Ectodermal cell (in vitro differentiated cells): ENCODE data around the gene TNFRSF4.

Experiments
- H3K27ac ChIP-seq: 2 replicates; pipeline ENCODE4 v1.7.0; 2013; ENCODE audit warnings: mild to moderate bottlenecking, low read depth, low read length; ENCODE audit not compliant: insufficient read depth, poor library complexity, severe bottlenecking
- H3K27me3 ChIP-seq: 2 replicates; pipeline ENCODE4 v1.7.0; 2013; ENCODE audit warnings: mild to moderate bottlenecking, low read length; ENCODE audit not compliant: insufficient read depth, control insufficient read depth, poor library complexity, severe bottlenecking
- H3K36me3 ChIP-seq: one replicate; pipeline ENCODE4 v1.7.0; 2013; ENCODE audit warnings: low read length; ENCODE audit not compliant: control insufficient read depth, insufficient read depth
- H3K4me1 ChIP-seq: one replicate; pipeline ENCODE4 v1.7.0; 2013; ENCODE audit warnings: low read length; ENCODE audit not compliant: control insufficient read depth, insufficient read depth
- H3K4me3 ChIP-seq: 2 replicates; pipeline ENCODE4 v1.7.0; 2013; ENCODE audit warnings: low read depth, low read length, control low read depth; ENCODE audit not compliant: insufficient read depth
- H3K9me3 ChIP-seq: 2 replicates; pipeline ENCODE4 v1.7.0; 2013; ENCODE audit warnings: mild to moderate bottlenecking, low read length, moderate library complexity; ENCODE audit not compliant: control insufficient read depth
- WGBS, 2 experiments: methylation state at CpG; one replicate each; pipeline ENCODE4 v1.1.7; 2013; ENCODE audit warnings: missing lambda C conversion rate in 2 of 2; 5-methylcytosine and 5-hydroxymethylcytosine counted together

Gene TNFRSF4

DNA sequence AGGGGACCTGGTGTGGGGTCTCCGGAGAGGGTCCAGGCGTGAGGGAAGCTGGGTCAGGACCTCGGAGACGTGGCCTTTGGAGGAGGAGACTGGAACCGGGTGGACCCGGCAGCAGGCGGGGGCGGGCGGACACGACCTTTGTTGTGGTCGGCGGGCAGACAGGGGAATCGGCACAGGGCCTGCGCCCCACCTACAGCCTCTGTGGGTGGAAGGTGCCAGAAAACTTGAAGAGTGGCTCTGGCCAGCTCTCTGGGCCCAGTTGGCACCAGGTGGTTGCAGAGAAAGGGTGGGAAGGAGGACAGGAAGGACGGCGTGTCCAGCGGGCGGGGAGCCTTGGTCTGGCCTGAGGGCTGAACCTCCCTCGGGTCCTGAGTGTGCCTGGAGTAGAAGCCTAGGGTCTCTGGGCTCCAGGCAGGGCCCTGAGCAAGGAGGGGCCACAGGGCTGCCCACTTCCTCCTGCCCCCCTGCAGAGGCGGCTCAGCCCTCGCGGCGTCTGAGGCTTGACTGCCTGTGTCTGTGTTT, 48.0 kb downstream of the TNFRSF4 start:
- Histone ChIP-seq H3K4me3 (no peak overlapping the region), H3K27ac (no peak overlapping the region), H3K27me3 (peaks cover 3% of the 10 kb centered on the region), H3K9me3 (no peaks in the 10 kb centered on the region), H3K4me1 (peaks cover 24% of the 10 kb centered on the region), H3K36me3 (no peaks in the 10 kb centered on the region)
- WGBS, 2 experiments, result 84 to 85% methylated on average over 23 of the region's 23 CpGs

DNA sequence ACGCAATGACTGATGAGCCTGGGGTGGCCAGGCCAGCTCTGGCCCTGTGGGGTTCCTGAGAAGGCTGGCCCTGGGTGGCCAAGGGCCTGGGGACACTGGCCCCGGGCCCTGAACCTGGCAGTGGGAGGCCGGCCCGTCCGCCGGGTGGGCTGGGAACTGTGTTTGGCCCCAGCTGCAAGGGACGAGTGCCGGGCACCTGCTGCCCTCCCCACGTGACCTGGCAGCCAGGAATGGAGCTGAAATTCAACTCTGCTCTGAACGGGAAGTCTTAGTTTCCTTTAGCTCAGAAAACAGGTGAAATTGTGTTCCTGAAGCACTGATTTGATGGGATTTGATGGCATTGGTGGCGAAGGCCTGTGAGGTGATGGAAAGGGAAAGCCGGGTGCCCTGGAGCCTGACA, 48.5 kb downstream of the TNFRSF4 start:
- no peaks in the 10 kb centered on the region for H3K36me3 ChIP-seq
- no peak overlapping the region for H3K27ac ChIP-seq
- peaks cover 3% of the 10 kb centered on the region for H3K27me3 ChIP-seq
- peaks cover 21% of the 10 kb centered on the region for H3K4me1 ChIP-seq
- 84 to 86% methylated on average over 12 of the region's 12 CpGs for WGBS, 2 experiments
- H3K4me3 ChIP-seq, result no peak overlapping the region
- no peaks in the 10 kb centered on the region for H3K9me3 ChIP-seq

DNA sequence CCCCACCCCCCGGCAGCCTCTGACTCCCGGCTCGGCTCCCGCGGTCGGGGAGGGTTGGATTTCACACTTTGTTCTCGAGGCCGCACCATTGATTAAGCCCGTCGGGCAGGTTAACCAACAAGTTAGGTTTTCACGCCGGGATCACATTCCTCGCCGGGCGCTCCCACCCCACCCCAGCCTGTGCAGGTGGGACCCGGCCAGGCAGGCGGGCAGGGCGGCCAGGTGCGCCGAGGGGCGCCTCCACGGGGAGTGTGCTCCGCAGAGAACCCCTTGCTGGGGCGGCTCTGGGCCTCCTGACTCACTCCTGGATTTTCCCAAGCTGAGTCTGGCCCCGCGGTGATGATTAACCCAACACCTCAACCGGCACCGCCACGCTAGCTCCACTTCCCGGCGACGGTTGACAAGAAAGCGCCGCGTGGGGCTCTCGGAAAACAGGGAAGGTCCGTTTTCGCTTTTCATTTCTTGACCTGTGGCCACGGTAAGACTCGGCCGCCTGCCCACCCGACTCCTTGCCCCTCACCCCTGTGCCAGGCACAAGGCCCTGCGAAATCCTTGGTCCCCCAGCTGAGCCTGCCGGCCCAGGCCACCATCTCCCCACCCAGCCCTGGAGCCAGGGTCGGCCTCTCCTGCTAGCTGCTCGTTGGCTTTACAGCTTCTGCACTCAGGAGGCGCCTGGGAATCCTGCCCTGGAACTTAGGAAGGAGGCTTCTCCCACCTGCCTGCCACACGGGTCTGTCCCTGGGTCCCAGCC, 49.1 kb downstream of the TNFRSF4 start:
- 70 to 77% methylated on average over 48 of the region's 48 CpGs for WGBS, 2 experiments
- Histone ChIP-seq H3K27ac (no peak overlapping the region), H3K27me3 (peaks cover 3% of the 10 kb centered on the region), H3K36me3 (no peaks in the 10 kb centered on the region), H3K9me3 (no peaks in the 10 kb centered on the region), H3K4me3 (no peak overlapping the region), H3K4me1 (peaks cover 15% of the 10 kb centered on the region)

DNA sequence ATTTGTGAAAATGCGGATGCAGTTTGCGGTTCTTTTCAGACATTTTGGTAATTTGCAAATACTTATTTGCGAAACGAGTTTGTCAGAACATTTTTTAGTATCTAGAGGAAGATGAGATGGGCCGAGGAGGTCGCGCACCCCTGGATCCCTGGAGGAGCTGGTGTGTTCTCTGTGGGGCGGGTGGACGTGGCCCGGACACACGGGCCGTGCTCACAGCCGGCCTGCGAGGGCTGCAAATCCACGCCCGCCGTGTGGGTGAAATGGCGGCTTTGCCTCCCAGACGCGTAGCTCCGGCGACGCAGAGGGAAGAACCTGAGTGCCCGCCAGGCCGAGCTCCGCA, 49.6 kb downstream of the TNFRSF4 start:
- Histone ChIP-seq H3K4me3 (no peak overlapping the region), H3K4me1 (peaks cover 11% of the 10 kb centered on the region), H3K27me3 (peaks cover 3% of the 10 kb centered on the region), H3K9me3 (no peaks in the 10 kb centered on the region), H3K27ac (no peak overlapping the region), H3K36me3 (no peaks in the 10 kb centered on the region)
- WGBS, 2 experiments, result 81 to 87% methylated on average over 26 of the region's 26 CpGs

DNA sequence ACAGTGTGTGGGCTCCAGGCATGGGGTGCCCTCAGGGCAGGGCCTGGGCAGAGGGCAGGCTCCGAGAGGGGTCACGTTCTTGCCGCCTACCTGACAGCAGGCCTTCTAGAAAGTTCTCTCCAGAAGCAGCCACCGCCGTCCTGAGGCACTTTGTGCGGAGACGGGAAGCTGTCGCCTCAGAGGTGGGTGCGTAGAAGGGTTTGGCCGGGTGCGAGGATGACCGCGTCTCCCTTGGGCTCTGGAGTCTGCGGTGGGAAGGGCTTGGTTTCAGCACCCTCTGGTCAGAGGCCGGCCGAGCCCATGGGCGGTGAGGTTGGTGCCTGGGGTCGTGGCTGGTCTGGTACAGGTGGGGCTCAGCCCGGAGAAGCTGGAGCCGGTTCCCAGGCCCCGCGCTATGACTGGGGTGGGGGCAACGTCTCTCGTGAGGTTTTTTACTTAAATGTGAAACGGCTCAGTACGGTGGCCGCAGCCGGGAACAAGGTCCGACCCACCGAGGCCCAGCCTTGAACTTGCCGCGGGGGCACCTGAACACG, 50.3 kb downstream of the TNFRSF4 start:
- WGBS, 2 experiments, result 95 to 96% methylated on average over 33 of the region's 33 CpGs
- Histone ChIP-seq H3K9me3 (no peaks in the 10 kb centered on the region), H3K27ac (no peak overlapping the region), H3K4me3 (no peak overlapping the region), H3K27me3 (peaks cover 3% of the 10 kb centered on the region), H3K4me1 (peaks cover 12% of the 10 kb centered on the region), H3K36me3 (no peaks in the 10 kb centered on the region)

DNA sequence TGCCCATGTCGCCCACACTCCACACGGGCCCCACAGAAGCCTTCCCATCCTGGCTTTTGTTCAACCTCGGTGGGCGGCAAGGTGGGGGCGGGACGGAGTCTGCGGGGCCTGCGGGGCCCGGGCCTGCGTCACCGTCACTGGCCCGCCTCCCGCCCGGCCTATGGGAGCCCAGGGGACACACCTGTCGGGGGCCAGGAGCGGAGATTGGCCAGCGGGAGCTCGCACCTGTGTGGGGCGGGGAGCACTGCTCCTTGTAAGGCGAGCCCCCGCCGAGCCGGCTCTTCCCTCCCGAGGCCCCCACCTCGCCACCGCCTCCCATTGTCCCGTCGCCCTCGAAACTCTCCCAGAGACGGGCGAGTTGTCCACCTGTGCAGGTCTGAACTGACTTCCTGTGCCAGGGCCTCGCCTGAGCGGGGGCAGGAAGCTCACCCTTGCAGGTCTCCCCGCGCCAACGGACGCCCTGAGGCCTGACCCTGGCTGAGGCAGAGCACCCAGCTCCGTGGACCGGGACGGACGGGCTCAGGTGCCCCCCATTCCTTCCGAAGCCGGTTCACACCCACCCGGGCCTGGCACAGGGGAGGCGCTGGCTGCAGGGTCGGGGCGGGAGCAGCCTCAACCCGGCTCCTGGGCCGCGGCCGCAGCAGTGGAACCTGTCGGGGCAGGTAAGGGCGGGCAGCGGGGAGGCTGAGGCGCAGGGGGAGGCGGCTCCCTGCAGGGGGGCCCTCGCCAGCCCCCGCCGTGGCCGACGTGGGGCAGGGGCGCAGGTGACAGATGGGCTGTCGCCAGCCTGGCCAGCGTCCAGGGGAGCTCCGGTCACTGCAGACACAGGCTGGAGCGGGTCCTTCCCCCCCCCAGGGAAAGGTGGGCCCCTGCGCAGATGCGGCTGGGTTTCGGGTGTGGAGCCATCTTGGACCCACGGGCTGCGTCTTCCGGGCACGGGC, 51.1 kb downstream of the TNFRSF4 start:
- Histone ChIP-seq H3K9me3 (no peaks in the 10 kb centered on the region), H3K36me3 (no peaks in the 10 kb centered on the region), H3K4me1 (peaks cover 18% of the 10 kb centered on the region), H3K4me3 (no peak overlapping the region), H3K27ac (no peak overlapping the region), H3K27me3 (peaks cover 3% of the 10 kb centered on the region)
- 84 to 88% methylated on average over 73 of the region's 73 CpGs for WGBS, 2 experiments

DNA sequence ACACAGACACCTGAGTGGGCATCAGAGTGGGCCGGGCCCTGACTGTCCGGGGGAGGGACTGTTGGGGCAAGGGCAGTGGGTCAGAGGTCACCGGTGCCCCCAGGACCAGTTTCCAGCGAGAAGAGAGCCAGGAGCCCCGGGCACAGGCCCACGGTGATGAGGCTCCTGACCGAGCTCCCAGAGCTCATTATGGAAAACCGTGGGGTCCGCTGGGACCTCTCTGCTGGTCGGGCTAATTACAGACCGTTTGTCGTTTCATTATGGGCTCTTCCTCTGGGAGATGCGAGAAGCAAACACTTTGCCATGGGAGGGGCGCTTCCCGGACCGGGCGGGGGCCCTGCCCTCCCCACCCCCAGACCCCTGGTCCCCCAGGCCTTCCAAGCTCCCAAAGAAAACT, 52.3 kb downstream of the TNFRSF4 start:
- 85 to 88% methylated on average over 17 of the region's 17 CpGs for WGBS, 2 experiments

More for the DNA sequence above, 52.3 kb downstream of the TNFRSF4 start:
- Histone ChIP-seq H3K4me1 (peaks cover 23% of the 10 kb centered on the region), H3K9me3 (no peaks in the 10 kb centered on the region), H3K27me3 (peaks cover 3% of the 10 kb centered on the region), H3K4me3 (no peak overlapping the region), H3K27ac (no peak overlapping the region), H3K36me3 (no peaks in the 10 kb centered on the region)
